ENCODE results near the gene AFMID.
"Not testable (repeated sequence)": the region's sequence is repeated elsewhere in the genome, so short reads cannot be mapped to it uniquely, and the experiment has no call there.

Gene AFMID, protein sequence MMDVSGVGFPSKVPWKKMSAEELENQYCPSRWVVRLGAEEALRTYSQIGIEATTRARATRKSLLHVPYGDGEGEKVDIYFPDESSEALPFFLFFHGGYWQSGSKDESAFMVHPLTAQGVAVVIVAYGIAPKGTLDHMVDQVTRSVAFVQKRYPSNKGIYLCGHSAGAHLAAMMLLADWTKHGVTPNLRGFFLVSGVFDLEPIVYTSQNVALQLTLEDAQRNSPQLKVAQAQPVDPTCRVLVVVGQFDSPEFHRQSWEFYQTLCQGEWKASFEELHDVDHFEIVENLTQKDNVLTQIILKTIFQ

DNA sequence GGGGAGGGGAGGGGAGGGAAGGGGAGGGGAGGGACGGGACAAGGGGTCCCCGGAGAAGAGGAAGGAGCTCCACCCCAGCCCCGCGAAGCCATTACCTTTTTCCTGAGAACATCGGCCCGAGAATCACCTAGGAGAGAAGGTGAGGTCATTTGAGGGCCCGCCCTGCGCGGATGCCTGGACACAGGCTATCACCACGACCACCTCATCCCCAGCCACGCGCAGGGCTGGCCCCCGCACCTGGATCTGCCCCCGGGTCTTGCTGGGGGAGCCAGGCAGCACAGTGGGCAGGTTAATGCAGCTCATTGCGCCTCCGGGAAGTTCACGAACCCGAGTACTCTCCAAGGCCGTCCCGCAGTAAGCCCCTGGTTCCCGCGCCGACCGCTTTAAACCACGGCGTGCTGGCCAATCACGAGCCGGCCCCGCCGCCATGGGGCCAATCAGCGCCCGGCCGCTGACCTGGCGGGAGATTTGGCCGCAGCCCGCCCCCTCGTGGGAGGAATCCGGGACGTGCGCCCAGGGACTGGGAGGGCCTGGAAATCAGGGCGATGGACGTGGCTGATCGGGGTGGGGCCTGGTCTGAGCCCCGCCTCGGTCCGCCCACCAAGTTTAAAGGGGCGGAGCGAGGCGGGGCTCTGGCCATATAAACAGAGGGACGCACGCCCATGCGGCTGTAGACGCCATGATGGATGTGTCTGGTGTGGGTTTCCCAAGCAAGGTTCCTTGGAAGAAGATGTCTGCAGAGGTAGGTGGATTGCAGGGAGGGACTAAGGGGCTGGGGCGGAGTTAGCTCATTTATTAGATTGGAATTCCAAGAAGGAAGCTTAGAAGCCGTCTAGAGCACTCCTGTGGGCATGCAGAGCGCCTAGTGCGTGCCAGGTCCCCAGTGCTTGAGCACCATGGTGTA, at the start of gene AFMID, which contains the start of gene TK1:
Gene AFMID, plus strand, starts transcription at position 671 of the 904 bp plus-strand sequence. Its CDS starts 9 bp downstream, at position 680.
Gene TK1, minus strand, starts transcription at position 361 of the 904 bp plus-strand sequence. Its CDS starts 58 bp downstream, at position 303.
- DNase-seq: peak; percentile 98

DNA sequence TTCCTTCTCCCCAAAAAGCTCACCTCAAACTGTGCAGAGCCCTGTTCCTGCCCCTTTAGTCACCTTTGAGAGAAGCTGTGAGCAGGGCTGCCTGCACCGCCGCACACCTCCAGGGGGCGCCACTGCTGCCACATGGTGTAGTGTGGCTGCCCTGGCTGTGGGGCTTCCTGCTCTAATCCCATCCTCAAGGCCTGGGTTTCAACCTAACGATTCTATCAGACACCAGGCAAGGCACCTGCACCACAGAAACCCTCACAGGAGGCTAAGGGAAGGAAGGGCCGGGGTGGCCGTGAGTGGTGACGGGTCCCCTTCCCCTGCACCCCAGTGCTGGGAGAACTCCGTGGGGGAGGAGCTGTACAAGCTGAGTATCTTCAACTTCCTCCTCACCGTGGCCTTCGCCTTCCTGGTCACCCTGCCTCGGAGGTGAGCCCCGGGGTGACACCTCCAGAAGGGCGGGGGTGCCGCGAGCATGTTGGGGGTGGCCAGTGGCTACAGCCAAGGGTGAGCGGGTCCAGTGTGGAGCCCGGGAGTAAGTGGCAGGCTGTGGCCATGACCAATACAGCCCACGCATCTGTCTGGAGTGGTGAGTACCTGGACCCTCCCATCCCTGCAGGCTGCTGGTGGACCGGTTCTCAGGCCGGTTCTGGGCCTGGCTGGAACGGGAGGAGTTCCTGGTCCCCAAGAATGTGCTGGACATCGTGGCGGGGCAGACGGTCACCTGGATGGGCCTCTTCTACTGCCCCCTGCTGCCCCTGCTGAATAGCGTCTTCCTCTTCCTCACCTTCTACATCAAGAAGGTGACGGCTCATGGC, 49.6 kb upstream of the AFMID start:
- no peak for DNase-seq

DNA sequence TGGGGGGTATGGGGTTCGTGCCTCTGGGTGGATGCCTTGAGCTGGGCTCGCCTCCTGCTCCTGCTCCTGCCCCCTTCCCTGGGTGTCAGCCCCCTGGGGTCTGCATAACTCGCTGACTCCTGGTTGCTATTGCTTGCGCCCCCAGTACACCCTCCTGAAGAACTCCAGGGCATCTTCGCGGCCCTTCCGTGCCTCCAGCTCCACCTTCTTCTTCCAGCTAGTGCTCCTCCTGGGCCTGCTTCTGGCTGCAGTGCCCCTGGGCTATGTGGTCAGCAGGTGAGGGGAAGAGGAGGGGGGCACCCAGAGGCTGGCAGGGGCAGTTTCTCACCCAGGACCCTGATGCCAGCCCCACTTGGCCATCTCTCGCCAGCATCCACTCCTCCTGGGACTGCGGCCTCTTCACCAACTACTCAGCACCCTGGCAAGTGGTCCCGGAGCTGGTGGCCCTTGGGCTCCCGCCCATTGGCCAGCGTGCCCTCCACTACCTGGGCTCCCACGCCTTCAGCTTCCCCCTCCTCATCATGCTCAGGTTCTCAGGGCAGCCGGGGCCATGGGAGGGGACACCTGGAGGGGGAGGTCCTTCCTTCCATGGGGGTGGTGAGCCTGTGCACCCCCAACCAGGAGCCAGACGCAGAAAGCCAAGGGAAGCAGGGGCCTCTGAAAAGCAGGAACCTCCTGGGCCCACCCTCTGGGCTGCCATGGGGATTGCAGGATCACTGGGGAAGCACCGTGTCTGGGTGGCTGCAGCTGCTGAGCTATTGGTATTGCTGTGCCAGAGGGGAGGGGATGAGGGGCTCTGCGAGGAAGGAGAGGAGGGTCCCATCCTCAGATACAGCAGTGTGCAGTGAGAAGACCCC, 48.7 kb upstream of the AFMID start:
- no peak for DNase-seq

DNA sequence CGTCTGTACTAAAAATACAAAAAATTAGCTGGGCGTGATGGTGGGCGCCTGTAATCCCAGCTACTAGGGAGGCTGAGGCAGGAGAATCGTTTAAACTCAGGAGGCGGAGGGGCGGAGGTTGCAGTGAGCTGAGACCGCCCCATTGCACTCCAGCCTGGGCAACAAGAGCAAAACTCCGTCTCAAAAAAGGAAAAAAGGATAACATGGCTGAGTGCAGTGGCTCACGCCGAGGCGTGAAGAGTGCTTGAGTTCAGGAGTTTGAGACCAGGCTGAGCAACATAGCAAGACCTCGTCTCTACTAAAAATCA, 47.3 kb upstream of the AFMID start:
- DNase-seq: not testable (repeated sequence)

DNA sequence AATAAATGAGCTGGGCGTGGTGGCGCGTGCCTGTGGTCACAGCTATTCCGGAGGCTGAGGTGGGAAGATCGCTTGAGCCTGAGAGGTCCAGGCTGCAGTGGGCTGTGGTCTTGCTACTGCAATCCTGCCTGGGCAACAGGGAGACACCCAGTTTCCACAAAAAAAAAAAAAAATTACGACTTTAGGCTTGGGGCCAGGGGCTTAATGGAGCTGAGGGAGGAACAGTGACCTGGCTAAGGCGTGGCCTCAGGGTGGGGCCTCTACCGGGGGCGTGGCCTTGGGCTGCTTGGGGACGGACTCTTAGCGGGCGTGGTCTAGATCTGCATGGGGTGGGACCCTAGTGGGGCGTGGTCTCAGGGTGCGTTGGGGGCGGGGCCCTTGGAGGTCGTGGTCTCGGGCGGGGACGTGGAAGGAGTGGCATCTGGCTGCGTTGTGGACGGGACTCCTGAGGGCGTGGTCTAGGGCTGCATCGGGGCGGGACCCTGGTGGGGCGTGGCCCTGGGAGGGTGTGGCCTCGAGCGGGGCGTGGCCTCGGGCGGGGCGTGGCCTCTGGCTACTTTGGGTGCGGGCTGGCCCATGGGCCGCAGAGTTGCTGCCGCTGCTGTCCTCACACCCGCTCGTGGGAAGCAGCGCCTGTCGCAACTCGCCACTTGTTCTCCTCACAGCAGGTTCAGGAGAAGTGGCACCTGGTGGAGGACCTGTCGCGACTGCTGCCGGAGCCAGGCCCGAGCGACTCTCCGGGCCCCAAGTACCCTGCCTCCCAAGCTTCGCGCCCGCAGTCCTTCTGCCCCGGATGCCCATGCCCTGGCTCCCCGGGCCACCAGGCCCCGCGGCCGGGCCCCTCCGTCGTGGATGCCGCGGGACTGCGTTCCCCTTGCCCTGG, 46.8 kb upstream of the AFMID start:
- DNase-seq: no peak

DNA sequence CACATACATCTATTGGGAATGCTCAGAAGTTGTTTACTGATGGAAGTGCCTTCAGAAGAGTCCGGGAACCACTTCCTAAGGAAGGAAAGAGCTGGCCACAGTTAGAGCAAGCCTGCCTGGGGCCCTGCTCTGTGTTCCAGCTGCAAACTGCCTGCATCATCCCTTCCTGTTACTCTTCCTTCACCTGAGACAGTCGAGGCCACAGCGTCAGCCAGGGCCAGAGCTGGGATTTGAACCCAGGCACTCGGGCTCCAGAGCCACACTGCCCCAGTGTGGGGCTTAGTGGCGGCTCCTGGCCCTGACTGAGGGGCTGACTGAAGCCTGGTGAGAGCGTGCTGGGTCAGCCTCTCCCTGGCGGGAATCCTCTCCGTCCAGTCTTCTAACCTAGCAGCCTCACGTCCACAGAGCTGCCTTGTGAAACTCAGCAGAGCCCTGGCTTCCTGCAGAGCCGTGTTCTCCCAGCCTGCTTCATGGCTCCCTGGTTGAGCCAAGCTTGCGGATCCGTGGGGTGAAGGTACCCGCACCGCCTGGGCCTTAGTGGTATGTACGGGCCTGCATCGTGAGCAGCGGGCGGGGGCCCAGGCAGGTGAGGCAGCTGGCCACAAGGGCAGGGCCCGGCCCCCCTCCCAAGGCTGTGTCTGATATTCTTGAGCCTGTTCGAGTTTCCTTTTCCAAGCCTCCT, 45.6 kb upstream of the AFMID start:
- DNase-seq: no peak

DNA sequence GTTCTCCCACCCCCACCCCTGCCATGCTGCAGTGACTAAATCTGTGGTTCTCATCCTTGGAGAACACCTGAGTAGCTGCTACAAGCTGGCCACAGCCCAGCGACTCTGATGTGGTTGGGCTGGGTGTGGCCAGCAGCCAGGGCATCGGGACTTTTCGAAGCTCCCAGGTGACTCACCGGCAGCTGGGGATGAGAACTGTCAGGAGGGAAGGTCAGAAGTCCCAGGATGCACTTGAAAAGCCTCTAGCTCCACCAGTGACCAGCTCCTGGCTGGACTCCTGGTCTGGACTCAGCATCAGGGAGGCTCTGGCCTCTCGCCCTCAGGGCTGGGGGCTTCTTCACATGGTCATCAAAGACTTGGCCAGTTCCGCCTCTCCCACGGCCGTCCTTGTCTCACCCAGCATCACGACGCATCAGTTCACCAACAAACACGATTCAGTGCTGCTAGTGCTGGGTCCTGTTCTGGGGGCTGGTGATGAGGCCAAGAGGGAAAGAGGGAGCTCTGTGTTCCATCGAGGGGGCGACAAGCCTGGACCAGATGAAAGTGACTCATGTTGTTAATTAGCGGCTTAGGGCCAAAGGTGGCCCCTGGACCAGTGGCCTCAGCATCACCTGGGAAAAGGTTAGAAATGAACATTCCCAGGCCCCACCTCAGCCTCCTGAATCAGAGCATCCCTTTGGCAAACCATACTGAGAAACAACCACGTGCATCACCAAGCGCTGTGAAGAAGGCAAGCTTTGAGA, 44.9 kb upstream of the AFMID start:
- DNase-seq: no peak

DNA sequence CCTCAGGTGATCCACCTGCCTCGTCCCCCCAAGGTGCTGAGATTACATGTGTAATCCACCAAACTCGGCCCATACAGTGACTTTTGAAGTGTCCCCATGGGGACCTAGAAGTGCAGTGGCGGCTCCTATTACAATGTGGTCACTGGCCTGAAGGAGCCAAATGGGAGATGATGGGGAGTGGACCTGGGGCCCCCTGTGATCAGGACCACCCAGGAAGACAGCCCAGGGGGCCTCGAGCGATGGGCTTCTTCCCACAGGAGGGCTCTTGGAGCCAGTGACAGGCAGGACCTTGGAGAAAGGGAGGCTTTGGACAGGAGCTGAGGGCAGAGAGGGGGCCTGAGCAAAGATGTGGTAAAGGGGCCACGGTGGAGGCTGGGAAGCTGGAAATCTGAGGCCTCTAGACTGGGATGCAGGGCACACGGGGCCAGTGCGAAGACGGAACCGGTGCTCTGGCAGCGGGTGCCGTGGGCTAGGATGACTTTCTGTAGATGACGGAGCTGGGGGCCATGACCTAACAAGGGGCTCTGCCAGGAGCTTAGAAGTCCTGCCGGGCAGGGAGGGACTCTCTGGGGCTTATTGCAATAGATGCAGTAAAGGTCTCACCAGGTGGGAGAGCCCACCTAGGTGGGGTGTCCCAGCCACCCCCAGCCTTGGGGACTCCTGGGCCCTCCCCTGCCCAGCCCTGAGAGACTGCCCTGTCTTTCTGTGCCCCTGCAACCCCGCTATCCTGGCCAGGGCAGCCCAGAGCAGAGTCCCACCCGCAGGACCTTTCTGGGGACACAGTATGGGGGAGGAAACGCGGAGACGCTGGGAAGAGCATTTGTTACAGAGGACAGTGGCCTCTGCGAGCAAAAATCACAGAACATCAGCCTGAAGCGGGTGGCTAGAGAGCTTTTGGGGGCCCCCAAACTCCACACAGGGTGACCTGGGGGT, 43.7 kb upstream of the AFMID start:
- no peak for DNase-seq

DNA sequence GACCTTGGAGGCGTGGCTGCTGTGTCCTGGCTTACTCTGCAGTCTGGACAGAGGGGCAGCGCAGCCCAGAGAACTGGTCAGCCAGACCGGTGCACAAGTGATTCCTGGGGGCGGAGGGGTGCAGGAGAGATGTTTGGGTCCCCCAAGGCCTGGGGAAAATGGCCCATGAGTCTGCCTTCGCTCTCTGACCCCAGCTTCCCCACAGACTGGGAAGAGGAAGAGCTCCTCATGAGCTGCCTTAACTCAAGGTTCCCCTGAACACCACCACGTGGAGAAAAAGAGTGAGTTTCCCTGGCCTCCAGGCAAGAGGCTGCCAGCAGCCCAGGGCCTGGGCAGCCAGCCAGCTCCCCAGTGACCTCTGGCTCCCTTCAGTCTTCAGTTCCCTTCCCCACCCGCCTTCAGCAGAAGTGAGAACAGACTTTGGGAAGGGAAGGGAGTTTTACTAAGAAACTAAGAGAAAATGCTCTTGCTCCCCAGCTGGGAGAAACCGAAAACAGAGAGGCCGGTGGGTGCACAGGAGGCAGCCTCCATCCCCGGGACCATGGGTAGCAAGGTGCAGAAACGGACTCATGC, 42.9 kb upstream of the AFMID start:
- DNase-seq: no peak

DNA sequence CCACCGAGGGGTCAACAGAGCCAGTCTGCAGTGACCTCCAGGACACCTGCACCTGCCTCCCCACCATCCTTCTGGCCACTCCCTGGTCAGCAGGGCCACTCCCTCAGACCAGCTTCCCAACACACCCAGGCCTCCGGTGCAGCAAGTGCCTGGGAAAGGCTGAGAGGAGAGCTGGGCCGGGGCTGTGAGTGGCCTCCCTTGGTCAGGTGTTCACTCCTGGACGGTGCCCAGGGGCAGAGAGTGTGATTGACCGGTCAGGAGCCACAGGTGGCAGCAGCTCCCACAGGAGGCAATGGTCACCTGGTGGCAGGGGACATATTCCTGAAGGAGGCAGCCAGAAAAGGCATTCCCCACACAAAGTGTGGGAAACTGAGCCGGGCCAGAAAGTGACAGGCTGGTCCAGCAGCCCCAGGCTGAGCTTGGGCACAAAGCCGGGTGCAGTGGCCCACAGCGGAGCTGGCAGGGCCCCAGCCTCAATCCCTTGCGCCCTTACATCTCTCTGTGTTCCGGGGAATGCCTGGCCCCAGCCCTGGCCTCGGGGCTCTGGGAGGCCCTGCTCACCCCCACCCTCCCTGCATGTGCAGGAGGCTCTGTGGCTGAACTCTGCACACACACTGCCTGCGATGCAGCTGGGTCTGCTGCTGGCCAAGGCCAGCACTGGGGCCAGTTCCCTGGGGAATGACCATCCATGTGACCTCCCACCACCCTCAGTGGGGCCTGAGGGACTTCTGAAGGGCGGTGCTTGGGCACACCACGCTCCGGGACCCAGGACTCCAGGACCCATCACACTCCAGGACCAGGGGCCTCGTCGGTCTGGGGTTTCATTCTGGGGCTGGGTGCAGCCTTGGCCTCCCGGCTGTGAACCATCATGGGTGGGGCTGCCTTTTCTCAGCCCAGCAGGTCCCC, 42.2 kb upstream of the AFMID start:
- DNase-seq: no peak

DNA sequence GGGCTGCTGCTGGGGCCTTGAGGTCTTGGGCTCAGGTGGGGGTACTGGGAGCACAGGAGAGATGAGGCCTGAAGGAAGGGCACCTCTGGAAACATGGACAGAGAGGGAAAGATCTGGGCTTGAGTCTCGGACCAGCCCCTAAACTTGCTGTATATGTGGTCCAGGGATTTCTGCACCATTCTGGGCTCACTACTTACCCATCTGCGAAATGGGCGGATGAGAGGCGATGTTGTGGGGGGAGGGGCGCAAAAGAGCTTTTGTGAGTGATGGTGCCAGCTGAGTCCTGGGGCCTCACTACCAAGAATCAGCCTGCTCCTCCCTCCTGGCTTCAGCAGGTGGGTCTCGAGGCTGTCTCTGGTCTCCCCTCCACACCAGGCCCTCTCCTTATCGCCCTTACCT, 40.7 kb upstream of the AFMID start:
- no peak for DNase-seq

DNA sequence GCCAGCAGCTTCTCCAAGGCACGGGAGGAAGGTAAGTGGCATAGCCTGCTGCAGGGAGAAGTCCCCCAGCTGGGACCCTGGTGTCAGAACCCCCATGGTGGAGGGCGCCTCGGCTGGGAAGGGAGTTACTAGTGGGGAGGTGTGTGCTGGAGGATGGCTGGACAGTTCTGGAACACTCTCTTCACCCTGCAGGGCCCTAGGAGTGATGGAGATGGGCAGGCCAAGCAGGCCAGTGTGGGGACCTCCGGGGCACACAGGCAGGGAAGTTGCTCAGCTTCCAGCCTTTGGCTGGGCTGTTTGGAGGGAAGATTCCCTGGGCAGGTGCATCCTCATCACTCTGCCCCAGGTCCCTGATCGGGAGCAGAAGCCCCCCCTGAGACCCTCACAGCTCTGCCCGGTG, 40.3 kb upstream of the AFMID start:
- DNase-seq: no peak

DNA sequence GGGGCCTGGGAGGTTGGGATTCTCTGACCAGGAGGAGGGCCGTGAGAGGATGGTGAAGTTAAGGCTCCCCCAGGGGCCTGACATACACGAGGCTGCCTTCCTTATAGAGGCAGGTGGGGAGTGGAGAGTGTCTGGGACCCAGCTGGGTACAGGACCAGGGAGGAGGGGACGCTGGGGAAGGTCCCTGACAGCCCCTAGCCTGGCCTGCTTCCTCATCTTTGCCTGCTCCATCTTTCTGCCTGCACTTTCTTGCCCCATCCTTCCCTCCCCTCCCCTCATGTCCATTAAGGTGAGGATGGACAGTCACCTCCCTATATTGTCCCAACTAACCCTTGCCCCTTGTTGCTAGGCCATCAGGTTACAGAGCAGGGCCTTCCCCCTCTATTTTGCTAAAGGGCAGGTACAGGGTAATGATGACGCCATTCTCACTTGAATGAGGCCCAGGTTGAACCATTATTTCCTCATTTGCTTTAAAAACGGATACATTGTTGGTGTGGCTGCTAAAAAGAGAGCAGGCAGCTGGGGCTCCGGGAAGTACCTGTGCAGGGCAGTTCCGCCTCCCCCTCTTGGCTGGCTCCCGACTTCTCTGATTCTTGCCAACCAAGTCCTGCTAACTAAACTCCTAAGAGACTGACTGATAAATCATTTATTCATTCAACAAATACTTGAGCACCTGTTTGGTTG, 39.7 kb upstream of the AFMID start:
- no peak for DNase-seq

DNA sequence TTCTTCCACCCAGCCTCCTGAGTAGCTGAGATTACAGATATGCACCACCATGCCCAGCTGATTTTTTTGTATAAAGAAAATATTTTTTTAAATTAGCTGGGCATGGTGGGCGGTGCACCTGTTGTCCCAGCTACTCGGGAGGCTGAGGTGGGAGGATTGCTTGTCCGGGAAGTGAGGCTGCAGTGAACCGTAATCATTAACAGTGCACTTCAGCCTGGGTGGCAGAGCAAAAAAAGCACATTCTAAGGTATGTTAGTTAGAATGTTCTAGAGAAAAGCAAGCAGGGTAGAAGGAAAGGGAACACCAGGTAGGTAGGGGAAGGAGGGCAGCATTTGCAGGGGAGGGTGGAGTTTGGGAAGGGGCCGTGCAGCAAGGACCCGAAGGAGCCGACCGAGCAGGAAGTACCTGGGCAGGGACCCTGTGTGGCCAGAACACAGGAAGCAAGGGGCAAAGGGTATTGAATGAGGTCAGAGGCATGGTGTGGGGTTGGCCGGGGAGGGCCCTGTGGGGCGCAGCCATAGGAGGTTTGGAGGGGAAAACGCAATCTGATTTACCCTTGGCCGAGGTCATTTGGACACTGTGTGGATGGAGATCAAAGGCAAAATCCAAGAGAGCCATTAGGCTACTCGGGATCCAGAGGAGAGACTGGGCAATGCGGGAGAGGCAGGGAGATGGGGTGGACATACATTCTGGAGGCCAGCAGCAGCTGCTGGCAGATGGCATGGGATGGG, 38.7 kb upstream of the AFMID start:
- no peak for DNase-seq

DNA sequence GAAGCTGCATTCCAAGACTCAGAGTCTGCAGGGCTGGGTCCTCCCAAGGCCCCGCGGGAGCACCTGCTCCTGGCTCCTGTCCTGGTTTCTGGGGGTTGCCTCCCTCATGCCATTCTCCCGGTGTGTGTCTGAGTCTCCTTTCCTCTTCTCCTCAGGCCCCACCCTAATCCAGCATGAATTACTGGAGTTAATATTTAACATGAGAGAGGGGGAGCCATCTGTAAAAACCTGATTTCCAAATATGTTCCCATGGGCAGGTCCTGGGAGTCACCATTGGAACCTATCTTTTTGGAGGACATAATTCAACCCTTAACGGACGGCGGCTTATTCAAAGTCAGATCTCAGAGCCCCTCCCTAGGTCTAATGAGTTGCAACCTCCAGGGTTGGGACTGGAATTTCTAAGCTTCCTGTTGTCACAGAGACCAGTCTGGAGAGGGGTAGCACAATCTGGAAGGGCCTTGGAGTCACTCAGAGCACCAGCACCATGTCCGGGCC, 35.6 kb upstream of the AFMID start:
- no peak for DNase-seq

Data from NCI-H2227 treated with DMSO at 0.1 percent for 48 hours (cell line).